Naive B cell (primary cell): ENCODE data around the gene CD320. TPM values are rescaled to one million over a fixed set of nuclear protein-coding genes. Genes with fewer than 3 reads are reported as not detected.
A peak's percentile ranks its signal among the peaks of the same experiment; 100 is the strongest.
"Not testable (repeated sequence)": the region's sequence is repeated elsewhere in the genome, so short reads cannot be mapped to it uniquely, and the experiment has no call there.

Source experiments
- ATAC-seq, 2 donors: fragments of 150-1000 bp; cut with Tn5 transposase; 2 replicates each; pipeline ENCODE4 v1.10.0; 2021; ENCODE audit warnings: low read depth in 2 of 2, mild to moderate bottlenecking in 2 of 2, moderate library complexity in 2 of 2
- DNase-seq: peaks from one replicate; pipeline ENCODE4 v3.0.0; 2022
- H3K27ac Mint-ChIP-seq, 6 donors: one replicate each; pipeline ENCODE4 v1.8.0; 2020 to 2022; ENCODE audit warnings: mild to moderate bottlenecking in 6 of 6, mixed read lengths in 6 of 6, moderate library complexity in 5 of 6, inconsistent platforms in 2 of 6
- H3K27me3 Mint-ChIP-seq, 3 donors: one replicate each; pipeline ENCODE4 v1.8.0; 2021 to 2022; ENCODE audit warnings: mixed read lengths in 3 of 3, mild to moderate bottlenecking in 1 of 3
- H3K36me3 Mint-ChIP-seq, 2 donors: one replicate each; pipeline ENCODE4 v1.8.0; 2020 to 2022; ENCODE audit warnings: mixed read lengths in 2 of 2, inconsistent platforms in 1 of 2, mild to moderate bottlenecking in 1 of 2
- H3K4me1 Mint-ChIP-seq, 3 donors: one replicate each; pipeline ENCODE4 v1.8.0; 2020 to 2022; ENCODE audit warnings: mixed read lengths in 3 of 3, inconsistent platforms in 1 of 3, mild to moderate bottlenecking in 1 of 3, moderate library complexity in 1 of 3
- H3K4me3 Mint-ChIP-seq, 8 donors: one replicate each; pipeline ENCODE4 v1.8.0; 2020 to 2022; ENCODE audit warnings: mild to moderate bottlenecking in 8 of 8, mixed read lengths in 8 of 8, moderate library complexity in 8 of 8, inconsistent platforms in 2 of 8
- H3K9me3 Mint-ChIP-seq, 7 donors: one replicate each; pipeline ENCODE4 v1.8.0; 2020 to 2022; ENCODE audit warnings: mixed read lengths in 7 of 7, mild to moderate bottlenecking in 5 of 7, inconsistent platforms in 2 of 7, moderate library complexity in 1 of 7
- polyA plus RNA-seq, 6 donors: library from polyadenylated mRNA; unstranded; fragments of 300-500 nt; fragmentation: Illumina TruSeq; gene quantifications; one replicate each; pipeline ENCODE4 v1.2.3, GENCODE V29; 2021; ENCODE audit warnings: low read depth in 6 of 6

The CD320 gene
- polyA plus RNA-seq, 6 donors from 2014 or later: 16.0 to 32.4 (median 24.3) TPM

GRCh38 chr19:8325454-8325853, 17.3 kb upstream of the CD320 start:
- Mint-ChIP-seq H3K27ac (peak overlapping the region in 1 of 6 donors; percentile 5), H3K4me3 (peak overlapping the region in 2 of 8 donors; percentile 38 to 70), H3K9me3 (no peaks in the 10 kb centered on the region), H3K4me1 (peaks cover 10 to 28% (median 25%) of the 10 kb centered on the region in 3 donors), H3K27me3 (peaks cover 0 to 17% (median 16%) of the 10 kb centered on the region in 3 donors), H3K36me3 (no peaks in the 10 kb centered on the region)
- DNase-seq (no peak), ATAC-seq (no peak)

- Mint-ChIP-seq H3K4me3 (peak overlapping the region in 2 of 8 donors; percentile 33 to 95), H3K27ac (peak overlapping the region in 1 of 6 donors; percentile 28), H3K36me3 (no peaks in the 10 kb centered on the region)
These were observed 16.3 kb upstream of the CD320 start for GRCh38 chr19:8324186-8325050.

GRCh38 chr19:8323781-8324185, 15.6 kb upstream of the CD320 start:
- DNase-seq (no peak), ATAC-seq (no peak)
- Mint-ChIP-seq H3K27me3 (peaks cover 0 to 16% (median 12%) of the 10 kb centered on the region in 3 donors), H3K4me3 (peak overlapping the region in 3 of 8 donors; percentile 33 to 99 (median 95)), H3K27ac (no peak overlapping the region), H3K36me3 (no peaks in the 10 kb centered on the region), H3K9me3 (no peaks in the 10 kb centered on the region), H3K4me1 (peaks cover 19 to 44% (median 33%) of the 10 kb centered on the region in 3 donors)

More at GRCh38 chr19:8324186-8325050, 16.3 kb upstream of the CD320 start:
- no peak for DNase-seq
- ATAC-seq: no peak
- peaks cover 0 to 16% (median 12%) of the 10 kb centered on the region in 3 donors for H3K27me3 Mint-ChIP-seq
- H3K4me1 Mint-ChIP-seq: peaks cover 18 to 38% (median 33%) of the 10 kb centered on the region in 3 donors
- H3K9me3 Mint-ChIP-seq: no peaks in the 10 kb centered on the region

- H3K36me3 Mint-ChIP-seq: no peaks in the 10 kb centered on the region
- H3K4me3 Mint-ChIP-seq: peak overlapping the region; percentile 95 to 99 (median 98)
- H3K27ac Mint-ChIP-seq: peak overlapping the region in 2 of 6 donors; percentile 98 to 99
- peaks cover 19 to 44% (median 33%) of the 10 kb centered on the region in 3 donors for H3K4me1 Mint-ChIP-seq
- no peak for ATAC-seq
- H3K27me3 Mint-ChIP-seq: peaks cover 0 to 8% (median 5%) of the 10 kb centered on the region in 3 donors
- DNase-seq: no peak
- no peaks in the 10 kb centered on the region for H3K9me3 Mint-ChIP-seq
These were observed 14.5 kb upstream of the CD320 start for GRCh38 chr19:8322638-8322997.

- Mint-ChIP-seq H3K4me3 (peak overlapping the region; percentile 95 to 99 (median 98)), H3K36me3 (no peaks in the 10 kb centered on the region), H3K4me1 (peaks cover 19 to 48% (median 33%) of the 10 kb centered on the region in 3 donors), H3K27me3 (peaks cover 0 to 6% (median 5%) of the 10 kb centered on the region in 3 donors), H3K9me3 (no peaks in the 10 kb centered on the region), H3K27ac (peak overlapping the region; percentile 92 to 100 (median 98))
- DNase-seq (no peak), ATAC-seq (no peak)
These were observed 14.0 kb upstream of the CD320 start for GRCh38 chr19:8321986-8322637.

- Mint-ChIP-seq H3K27me3 (no peaks in the 10 kb centered on the region), H3K36me3 (no peaks in the 10 kb centered on the region), H3K9me3 (no peaks in the 10 kb centered on the region), H3K27ac (peak within 1 kb of the TSS; percentile 92 to 100 (median 98)), H3K4me3 (peak within 1 kb of the TSS; percentile 95 to 99 (median 98)), H3K4me1 (peaks cover 19 to 52% (median 33%) of the 10 kb centered on the region in 3 donors)
- peak; percentile 96 for DNase-seq
- peak; percentile 96 to 97 for ATAC-seq
These were observed 13.2 kb upstream of the CD320 start, which contains the start of the genes NDUFA7 and RPS28 for GRCh38 chr19:8321067-8321985. TSS of gene NDUFA7 (minus strand) at chr19:8321375. CDS start at chr19:8321358, 17 bp downstream. TSS of gene RPS28 (plus strand) at chr19:8321496. CDS start at chr19:8321531, 35 bp downstream.

- Mint-ChIP-seq H3K4me1 (peaks cover 19 to 55% (median 33%) of the 10 kb centered on the region in 3 donors), H3K27me3 (no peaks in the 10 kb centered on the region), H3K27ac (peak overlapping the region; percentile 92 to 100 (median 98)), H3K4me3 (peak overlapping the region; percentile 95 to 99 (median 98)), H3K9me3 (no peaks in the 10 kb centered on the region), H3K36me3 (no peaks in the 10 kb centered on the region)
- no peak for DNase-seq
- no peak for ATAC-seq
These were observed 12.5 kb upstream of the CD320 start for GRCh38 chr19:8320564-8321066.

GRCh38 chr19:8319807-8320520, 11.8 kb upstream of the CD320 start:
- peaks cover 19 to 55% (median 33%) of the 10 kb centered on the region in 3 donors for H3K4me1 Mint-ChIP-seq
- no peak for ATAC-seq
- no peaks in the 10 kb centered on the region for H3K9me3 Mint-ChIP-seq
- no peak for DNase-seq
- H3K27me3 Mint-ChIP-seq: no peaks in the 10 kb centered on the region
- H3K36me3 Mint-ChIP-seq: no peaks in the 10 kb centered on the region
- H3K4me3 Mint-ChIP-seq: peak overlapping the region; percentile 95 to 99 (median 98)
- H3K27ac Mint-ChIP-seq: peak overlapping the region; percentile 63 to 100 (median 98)

GRCh38 chr19:8318835-8319234, 10.7 kb upstream of the CD320 start:
- not testable (repeated sequence) for H3K27me3 Mint-ChIP-seq, DNase-seq, ATAC-seq, H3K9me3 Mint-ChIP-seq, H3K36me3 Mint-ChIP-seq
- Mint-ChIP-seq H3K4me3 (peak overlapping the region in 3 of 8 donors; percentile 41 to 72 (median 51)), H3K27ac (peak overlapping the region in 1 of 6 donors; percentile 38), H3K4me1 (peaks cover 19 to 52% (median 33%) of the 10 kb centered on the region in 3 donors)

- no peak for DNase-seq
- Mint-ChIP-seq H3K27me3 (no peaks in the 10 kb centered on the region), H3K9me3 (no peaks in the 10 kb centered on the region), H3K27ac (no peak overlapping the region), H3K36me3 (no peaks in the 10 kb centered on the region), H3K4me1 (peaks cover 14 to 33% (median 19%) of the 10 kb centered on the region in 3 donors), H3K4me3 (peak overlapping the region in 1 of 8 donors; percentile 24)
- ATAC-seq: no peak
These were observed 8.4 kb upstream of the CD320 start for GRCh38 chr19:8316351-8317125.

GRCh38 chr19:8314981-8315640, 7.0 kb upstream of the CD320 start:
- H3K27ac Mint-ChIP-seq: peak overlapping the region in 3 of 6 donors; percentile 23 to 67 (median 27)
- not testable (repeated sequence) for DNase-seq

More at GRCh38 chr19:8314981-8315640, 7.0 kb upstream of the CD320 start:
- Mint-ChIP-seq H3K4me1 (peaks cover 4 to 23% (median 6%) of the 10 kb centered on the region in 3 donors), H3K4me3 (peak overlapping the region in 1 of 8 donors; percentile 58)
- H3K9me3 Mint-ChIP-seq, H3K36me3 Mint-ChIP-seq, ATAC-seq, H3K27me3 Mint-ChIP-seq: not testable (repeated sequence)
